B cell (primary cell): Measurements from ENCODE around the gene DND1. TPM values are rescaled to one million over a fixed set of nuclear protein-coding genes. Genes with fewer than 3 reads are reported as not detected.
A peak's percentile ranks its signal among the peaks of the same experiment; 100 is the strongest.

ENCODE experiments used
- ATAC-seq: fragments of 200-7000 bp; cut with Tn5 transposase; one replicate; pipeline ENCODE4 v1.10.0; 2021; ENCODE audit warnings: low read depth, mild to moderate bottlenecking, moderate number of reproducible peaks, moderate library complexity
- CTCF ChIA-PET: fragments of 350-600 bp; sonication (Branson Sonifier 250); formaldehyde crosslinking; loops from one replicate; lab custom pipeline; 2021; ENCODE audit warnings: antibody characterized with exemption, inconsistent platforms; lab: Charles Lee
- POLR2A ChIA-PET: fragments of 350-600 bp; sonication (Branson Sonifier 250); formaldehyde crosslinking; loops from one replicate; lab custom pipeline; 2021; ENCODE audit warnings: antibody characterized with exemption; lab: Charles Lee
- DNase-seq: peaks from one replicate; pipeline ENCODE4 v3.0.0; 2013
- H2AFZ ChIP-seq: 2 replicates; pipeline ENCODE4 v1.6.1; 2012; ENCODE audit warnings: mild to moderate bottlenecking, low read depth, low read length; ENCODE audit not compliant: insufficient read depth, poor library complexity, severe bottlenecking
- H3K27ac ChIP-seq, 2 donors: 1 replicate in 1 of 2; 2 replicates in 1 of 2; pipeline ENCODE4 v1.5.1; 2012 to 2013; ENCODE audit warnings: low read length in 2 of 2, mild to moderate bottlenecking in 2 of 2, moderate library complexity in 1 of 2
- H3K27me3 ChIP-seq, 4 experiments: fragments of 200-600 bp in 1 of 4; sonication (generic) in 1 of 4; replicated peaks in 1 of 4; 1 replicate in 2 of 4; 2 replicates in 2 of 4; pipeline versions ENCODE4 v1.6.1 to v1.7.0; 2013 to 2016; ENCODE audit warnings: low read length in 3 of 4, mild to moderate bottlenecking in 2 of 4, mixed read lengths in 1 of 4, moderate library complexity in 1 of 4; ENCODE audit not compliant: insufficient read depth in 4 of 4, control insufficient read depth in 3 of 4; ENCODE audit errors: control extremely low read depth in 1 of 4
- H3K36me3 ChIP-seq, 2 experiments: replicated peaks in 1 of 2; 1 replicate in 1 of 2; 2 replicates in 1 of 2; pipeline versions ENCODE4 v1.6.1 to v1.7.1; 2013; ENCODE audit warnings: low read length in 1 of 2; ENCODE audit not compliant: insufficient read depth in 2 of 2, control insufficient read depth in 1 of 2; ENCODE audit errors: control extremely low read depth in 1 of 2, extremely low read depth in 1 of 2
- H3K4me1 ChIP-seq, 2 donors: fragments of 200-600 bp in 1 of 2; sonication (generic) in 1 of 2; 1 replicate in 1 of 2; 2 replicates in 1 of 2; pipeline versions ENCODE4 v1.5.1 to v1.6.1; 2013 to 2017; ENCODE audit warnings: low read length in 2 of 2; ENCODE audit not compliant: control insufficient read depth in 2 of 2, insufficient read depth in 2 of 2
- H3K4me2 ChIP-seq: replicated peaks from 2 replicates; pipeline ENCODE3; 2012; ENCODE audit warnings: mild to moderate bottlenecking, low read depth, low read length; ENCODE audit not compliant: poor library complexity, severe bottlenecking
- H3K4me3 ChIP-seq, 5 experiments: fragments of 200-600 bp in 1 of 5; sonication (generic) in 1 of 5; 1 replicate in 3 of 5; 2 replicates in 2 of 5; pipeline versions ENCODE4 v1.5.1 to v1.7.0; 2011 to 2016; ENCODE audit warnings: low read length in 4 of 5, mild to moderate bottlenecking in 4 of 5, low read depth in 2 of 5, control low read depth in 1 of 5, moderate library complexity in 1 of 5; ENCODE audit not compliant: insufficient read depth in 1 of 5; ENCODE audit errors: control extremely low read depth in 1 of 5, extremely low read depth in 1 of 5
- H3K79me2 ChIP-seq: fragments of 200-600 bp; sonication (generic); one replicate; pipeline ENCODE4 v1.6.0; 2016; ENCODE audit warnings: low read length; ENCODE audit not compliant: control insufficient read depth, insufficient read depth
- H3K9ac ChIP-seq: fragments of 200-600 bp; sonication (generic); 2 replicates; pipeline ENCODE4 v1.6.1; 2017; ENCODE audit warnings: mild to moderate bottlenecking, low read length, moderate library complexity
- H3K9me3 ChIP-seq, 3 donors: one replicate each; pipeline versions ENCODE4 v1.6.1 to v1.7.1; 2013; ENCODE audit warnings: low read length in 2 of 3; ENCODE audit not compliant: control insufficient read depth in 2 of 3, insufficient read depth in 1 of 3; ENCODE audit errors: control extremely low read depth in 1 of 3
- H4K20me1 ChIP-seq: 2 replicates; pipeline ENCODE4 v1.6.0; 2012; ENCODE audit warnings: mild to moderate bottlenecking, low read length; ENCODE audit not compliant: insufficient read depth, control insufficient read depth, poor library complexity, severe bottlenecking
- H3K27ac Mint-ChIP-seq: one replicate; pipeline ENCODE4 v1.8.0; 2021; ENCODE audit warnings: mixed read lengths
- H3K27me3 Mint-ChIP-seq: one replicate; pipeline ENCODE4 v1.8.0; 2021; ENCODE audit warnings: mixed read lengths
- H3K4me1 Mint-ChIP-seq: one replicate; pipeline ENCODE4 v1.8.0; 2021; ENCODE audit warnings: mixed read lengths
- H3K4me3 Mint-ChIP-seq: one replicate; pipeline ENCODE4 v1.8.0; 2021; ENCODE audit warnings: mixed read lengths
- H3K9me3 Mint-ChIP-seq: one replicate; pipeline ENCODE4 v1.8.0; 2022; ENCODE audit warnings: mixed read lengths; ENCODE audit not compliant: insufficient read depth
- CTCF ChIP-seq: fragments of 200-600 bp; IDR thresholded peaks from one replicate; pipeline ENCODE4 v1.8.0; 2022; ENCODE audit warnings: antibody characterized with exemption, mild to moderate bottlenecking
- EZH2 ChIP-seq: IDR thresholded peaks from 2 replicates; pipeline ENCODE4 v1.6.1; 2012; ENCODE audit warnings: borderline replicate concordance, low read depth, mild to moderate bottlenecking, moderate library complexity, low read length; ENCODE audit not compliant: insufficient read depth, poor library complexity, severe bottlenecking
- WGBS: methylation state at CpG from one replicate; pipeline ENCODE4 v1.1.5; 2013; ENCODE audit warnings: missing lambda C conversion rate; ENCODE audit not compliant: insufficient coverage; 5-methylcytosine and 5-hydroxymethylcytosine counted together
- intact Hi-C: fragments of 100-400 bp; cut with micrococcal nuclease; formaldehyde crosslinking; loops from one replicate; pipeline ENCODE4 v1.10.0; 2022
- polyA plus RNA-seq: library from polyadenylated mRNA; depleted of rRNA; stranded (reverse); fragments of >200 nt; gene quantifications from 2 replicates; pipeline ENCODE4 v1.2.3, GENCODE V29; 2012
- total RNA-seq, 2 donors: library from RNA; stranded (reverse); fragments of 120-200 nt in 1 of 2; gene quantifications; 1 replicate in 1 of 2; 2 replicates in 1 of 2; pipeline versions ENCODE4 v1.2.3 to v1.2.4, GENCODE V29; 2013 to 2022

DND1 gene
- total and polyA plus RNA-seq, 2 donors (not counting 1 experiment from before 2014, with no cell fraction given): 3.0 to 3.6 TPM

GRCh38 chr5:140664359-140665119 is 8.8 kb downstream of the DND1 start, which contains the start of gene WDR55:
WDR55 (plus strand) TSS chr5:140664904; CDS start chr5:140664913, 9 bp downstream.
- peaks cover 14 to 17% of the 10 kb centered on the region in 2 donors for H3K4me1 ChIP-seq
- WGBS: under 1% methylated on average over 46 of the region's 54 CpGs
- intact Hi-C loops: loop anchor here (1.0 to 2.0 kb wide), 7 partner anchors 17 to 263 kb away; partner anchors contain the start of genes ANKHD1, APBB3, HARS1 and HARS2
- peak within 1 kb of the TSS; percentile 98 for H3K27ac Mint-ChIP-seq
- no peaks in the 10 kb centered on the region for H3K9me3 Mint-ChIP-seq
- TF ChIP-seq CTCF: no peak
- TF ChIP-seq EZH2: no peak
- H3K27me3 ChIP-seq: no peaks in the 10 kb centered on the region
- H4K20me1 ChIP-seq: peaks cover 9% of the 10 kb centered on the region
- peak within 1 kb of the TSS; percentile 89 for H3K4me2 ChIP-seq
- H3K9me3 ChIP-seq: no peaks in the 10 kb centered on the region
- CTCF ChIA-PET: interaction anchor here (0.9 to 1.2 kb wide), 2 partner anchors 17 to 117 kb away, joined by 3 to 5 read pairs; partner anchors contain the start of genes EIF4EBP3, IK and NDUFA2
- H3K4me3 Mint-ChIP-seq: peak within 1 kb of the TSS; percentile 99
- peak within 1 kb of the TSS; percentile 74 to 88 for H3K27ac ChIP-seq
- H3K4me3 ChIP-seq: peak within 1 kb of the TSS; percentile 56 to 99 (median 98)
- peaks cover 0 to 56% of the 10 kb centered on the region in 2 experiments for H3K36me3 ChIP-seq
- DNase-seq: peak; percentile 94
- POLR2A ChIA-PET: interaction anchor here (1.0 to 2.2 kb wide), 3 partner anchors 9 to 32 kb away, joined by 3 to 19 read pairs (median 4); partner anchors contain the start of genes CD14, DND1, IK and NDUFA2
- ATAC-seq: peak; percentile 97
- H3K4me1 Mint-ChIP-seq: peaks cover 30% of the 10 kb centered on the region
- peaks cover 41% of the 10 kb centered on the region for H3K79me2 ChIP-seq
- no peaks in the 10 kb centered on the region for H3K27me3 Mint-ChIP-seq
- H2AFZ ChIP-seq: peak within 1 kb of the TSS; percentile 97
- H3K9ac ChIP-seq: peak within 1 kb of the TSS; percentile 92
